ENCODE measurements around the gene NUP62. TPM values are rescaled to one million over a fixed set of nuclear protein-coding genes. Genes with fewer than 3 reads are reported as not detected.

NUP62 gene
- total and polyA plus RNA-seq, 3 experiments from 2014 or later, result 73.7 to 231 (median 223) TPM

DNA sequence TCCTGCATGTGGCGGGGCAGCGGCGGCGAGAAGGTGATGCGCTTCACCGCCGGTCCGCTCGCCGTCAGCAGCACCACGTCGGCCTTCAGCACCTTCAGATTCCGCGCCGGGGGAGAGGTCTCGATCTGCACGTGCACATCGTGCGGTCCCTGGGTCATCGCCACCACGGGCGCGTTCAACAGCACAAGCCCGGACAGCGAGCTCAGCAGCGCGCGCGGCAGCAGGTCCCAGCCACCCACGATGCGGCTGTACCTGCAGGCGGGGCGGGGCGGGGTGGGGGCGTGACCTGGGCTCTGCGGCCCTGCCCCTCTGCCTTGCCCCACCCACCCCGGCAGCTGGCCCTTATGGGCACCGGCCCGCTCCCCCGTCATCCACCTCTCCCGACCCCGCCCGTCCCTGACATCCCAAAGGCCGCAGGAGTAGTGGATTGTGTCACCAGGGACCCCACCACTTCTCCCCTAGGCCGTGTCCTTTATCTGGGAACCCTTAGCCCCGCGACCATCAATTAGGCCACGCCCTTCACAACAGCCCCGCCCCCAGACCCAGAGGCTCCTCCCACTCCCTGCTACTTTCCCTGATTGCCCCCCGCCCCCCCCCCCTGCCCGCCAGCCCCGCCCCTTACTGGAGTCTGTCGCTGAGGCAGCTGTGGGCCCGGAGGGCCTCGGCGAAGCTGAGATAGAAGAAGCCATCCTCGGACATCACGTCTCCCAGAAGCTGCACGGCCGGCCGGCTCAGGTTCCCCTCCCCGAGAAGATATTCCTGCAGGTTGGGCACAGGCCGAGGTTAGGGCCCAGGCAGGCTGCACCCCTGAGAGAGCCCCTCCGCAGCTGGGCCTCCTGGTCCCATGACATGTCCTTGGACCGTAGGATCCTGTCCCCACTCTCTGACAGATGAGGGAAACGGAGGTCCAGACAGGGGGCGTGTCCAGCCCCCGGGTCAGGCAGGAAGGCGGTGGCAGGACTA is 38.7 kb downstream of the NUP62 start:
- ChIA-PET POLR2A (interaction anchor here (0.5 to 1.1 kb wide), 2 partner anchors 38 to 546 kb away, joined by 3 to 7 read pairs; partner anchors contain the start of genes ATF5 and NUP62), CTCF (interaction anchor here (0.7 to 1.7 kb wide), 10 partner anchors 9 to 78 kb away, joined by 3 to 6 read pairs (median 3); partner anchors contain the start of genes AKT1S1, ATF5, FUZ and NUP62)
- H3K4me1 Mint-ChIP-seq, result peaks cover 7 to 24% (median 16%) of the 10 kb centered on the region in 3 donors
- peaks cover 0 to 10% (median 0%) of the 10 kb centered on the region in 3 donors for H3K36me3 Mint-ChIP-seq
- H3K27ac Mint-ChIP-seq, result peak overlapping the region; percentile 68 to 92 (median 86)
- H3K4me3 ChIP-seq (ENCODE audit: low read length), result peak overlapping the region; percentile 59
- peak in 4 of 5 donors; percentile 50 to 71 (median 70) for DNase-seq
- no peaks in the 10 kb centered on the region for H3K36me3 ChIP-seq (ENCODE audit: insufficient read depth, low read length)
- H3K9me3 Mint-ChIP-seq, result no peaks in the 10 kb centered on the region
- peak overlapping the region; percentile 38 for H3K27ac ChIP-seq (ENCODE audit: low read depth, low read length)
- H3K4me1 ChIP-seq (ENCODE audit: insufficient read depth, low read length), result peaks cover 5% of the 10 kb centered on the region
- no peaks in the 10 kb centered on the region for H3K9me3 ChIP-seq (ENCODE audit: low read length)
- H3K27me3 ChIP-seq (ENCODE audit: insufficient read depth, low read length, poor library complexity, severe bottlenecking), result no peaks in the 10 kb centered on the region
- peak overlapping the region; percentile 65 to 85 (median 83) for H3K4me3 Mint-ChIP-seq
- peaks cover 0 to 2% of the 10 kb centered on the region in 2 donors for H3K27me3 Mint-ChIP-seq

DNA sequence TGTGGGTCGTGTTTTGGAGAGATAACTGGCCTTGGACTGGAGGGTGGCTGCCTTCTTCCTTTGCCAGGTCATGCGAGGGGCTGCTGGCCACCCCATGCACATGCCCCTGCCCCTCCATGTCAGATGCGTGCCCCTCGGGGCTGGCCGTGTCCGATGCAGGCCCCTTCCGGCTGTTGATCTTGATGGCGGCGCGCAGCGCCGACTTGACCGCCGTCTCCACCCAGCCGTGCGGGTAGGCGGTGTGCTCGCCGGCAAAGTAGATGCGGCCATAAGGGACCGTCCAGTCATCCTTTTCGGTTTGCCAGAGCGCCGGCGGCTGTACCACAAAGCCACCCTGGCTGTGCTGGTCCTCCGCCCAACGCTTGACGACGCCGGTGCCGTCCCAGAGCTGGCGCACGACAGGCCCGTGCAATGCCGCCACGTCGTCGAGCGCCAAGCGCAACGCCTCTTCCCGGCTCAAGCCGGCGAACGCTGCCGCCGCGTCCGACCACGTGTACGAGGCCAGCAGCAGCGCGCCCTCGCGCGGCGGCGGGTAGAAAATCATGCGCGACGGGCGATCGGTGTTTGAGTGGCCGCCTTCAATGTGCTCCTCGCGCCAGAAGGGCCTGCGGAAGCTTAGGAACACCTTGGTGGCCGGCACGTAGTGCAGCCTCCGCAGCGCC is 39.5 kb downstream of the NUP62 start:
- Mint-ChIP-seq H3K4me3 (peak overlapping the region; percentile 65 to 85 (median 83)), H3K4me1 (peaks cover 7 to 19% (median 13%) of the 10 kb centered on the region in 3 donors), H3K36me3 (peaks cover 0 to 16% (median 0%) of the 10 kb centered on the region in 3 donors), H3K27me3 (peaks cover 0 to 2% of the 10 kb centered on the region in 2 donors), H3K27ac (peak overlapping the region; percentile 68 to 91 (median 85)), H3K9me3 (no peaks in the 10 kb centered on the region)
- POLR2A ChIA-PET, result interaction anchor here (1.1 kb wide), 2 partner anchors 13 to 39 kb away, joined by 3 to 7 read pairs; partner anchors contain the start of genes AKT1S1, ATF5, NUP62 and TBC1D17
- H3K36me3 ChIP-seq (ENCODE audit: insufficient read depth, low read length), result no peaks in the 10 kb centered on the region
- no peaks in the 10 kb centered on the region for H3K27me3 ChIP-seq (ENCODE audit: insufficient read depth, low read length, poor library complexity, severe bottlenecking)
- peak; percentile 56 to 76 (median 70) for DNase-seq
- peaks cover 5% of the 10 kb centered on the region for H3K4me1 ChIP-seq (ENCODE audit: insufficient read depth, low read length)
- CTCF ChIA-PET, result interaction anchor here (0.7 to 1.3 kb wide), 8 partner anchors 9 to 77 kb away, joined by 3 to 6 read pairs (median 3); partner anchors contain the start of genes AKT1S1, ATF5, FUZ and PTOV1
- peak overlapping the region; percentile 38 for H3K27ac ChIP-seq (ENCODE audit: low read depth, low read length)
- H3K4me3 ChIP-seq (ENCODE audit: low read length), result peak overlapping the region; percentile 59
- no peaks in the 10 kb centered on the region for H3K9me3 ChIP-seq (ENCODE audit: low read length)

DNA sequence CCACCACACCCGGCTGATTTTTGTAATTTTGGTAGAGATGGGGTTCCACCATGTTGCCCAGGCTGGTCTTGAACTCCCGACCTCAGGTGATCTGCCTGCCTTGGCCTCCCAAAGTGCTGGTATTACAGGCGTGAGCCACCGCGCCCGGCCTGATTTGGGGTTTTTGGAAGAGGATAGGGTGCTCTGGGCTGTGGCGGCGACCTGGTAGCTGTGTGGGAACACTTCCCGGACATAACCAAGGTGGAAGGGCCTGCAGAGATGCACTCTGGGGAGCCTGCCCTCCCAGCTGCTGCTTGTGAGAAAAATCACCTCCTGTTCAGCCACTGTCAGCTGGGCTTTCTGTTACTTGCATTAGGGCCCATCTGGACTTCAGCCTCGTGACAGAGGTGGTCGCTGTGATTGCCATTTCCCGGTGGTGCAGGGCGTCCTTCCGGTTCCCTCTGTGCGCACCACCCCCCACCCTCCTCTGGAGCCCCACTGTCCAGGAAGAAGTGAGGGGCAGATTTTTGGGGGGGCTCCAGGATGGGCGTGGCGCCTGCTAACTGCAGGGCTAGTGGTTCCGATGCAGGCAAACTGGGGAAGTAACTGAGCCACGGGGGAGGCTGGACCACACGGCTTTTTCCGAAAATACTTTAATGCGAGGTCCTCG is 40.1 kb downstream of the NUP62 start:
- POLR2A ChIA-PET, result interaction anchor here (1.1 kb wide), 1 partner anchor 12 kb away, joined by 3 read pairs; the partner anchor contains the start of genes AKT1S1 and TBC1D17
- Mint-ChIP-seq H3K9me3 (no peaks in the 10 kb centered on the region), H3K4me1 (peaks cover 7 to 19% (median 13%) of the 10 kb centered on the region in 3 donors), H3K27ac (peak overlapping the region in 2 of 8 donors; percentile 27 to 32), H3K27me3 (peaks cover 0 to 2% of the 10 kb centered on the region in 2 donors), H3K36me3 (peaks cover 0 to 22% (median 2%) of the 10 kb centered on the region in 3 donors), H3K4me3 (peak overlapping the region in 5 of 7 donors; percentile 8 to 47 (median 35))
- CTCF ChIA-PET, result interaction anchor here (0.6 to 1.0 kb wide), 2 partner anchors 13 to 39 kb away, joined by 3 to 4 read pairs; partner anchors contain the start of gene ATF5
- Histone ChIP-seq H3K4me1 (ENCODE audit: insufficient read depth, low read length) (peaks cover 5% of the 10 kb centered on the region), H3K27me3 (ENCODE audit: insufficient read depth, low read length, poor library complexity, severe bottlenecking) (no peaks in the 10 kb centered on the region), H3K27ac (ENCODE audit: low read depth, low read length) (peak overlapping the region; percentile 38), H3K9me3 (ENCODE audit: low read length) (no peaks in the 10 kb centered on the region), H3K4me3 (ENCODE audit: low read length) (no peak overlapping the region), H3K36me3 (ENCODE audit: insufficient read depth, low read length) (no peaks in the 10 kb centered on the region)
- DNase-seq, result no peak

DNA sequence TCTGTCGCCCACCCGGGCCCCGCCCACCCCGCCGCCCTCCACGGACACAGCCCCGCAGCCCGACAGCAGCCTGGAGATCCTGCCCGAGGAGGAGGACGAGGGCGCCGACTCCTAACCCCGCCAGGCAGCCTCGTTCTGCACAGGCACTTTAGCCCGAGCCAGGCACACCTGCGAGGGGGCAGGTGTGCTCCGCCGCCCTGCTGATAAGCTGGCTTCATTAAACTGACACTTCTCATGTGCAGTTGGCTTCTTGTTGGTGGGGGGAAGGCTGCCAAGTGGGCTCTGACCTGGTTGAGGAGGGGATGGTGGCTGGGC is 40.8 kb downstream of the NUP62 start:
- Histone ChIP-seq H3K27ac (ENCODE audit: low read depth, low read length) (no peak overlapping the region), H3K27me3 (ENCODE audit: insufficient read depth, low read length, poor library complexity, severe bottlenecking) (no peaks in the 10 kb centered on the region), H3K4me3 (ENCODE audit: low read length) (no peak overlapping the region), H3K36me3 (ENCODE audit: insufficient read depth, low read length) (peaks cover 5% of the 10 kb centered on the region), H3K9me3 (ENCODE audit: low read length) (no peaks in the 10 kb centered on the region), H3K4me1 (ENCODE audit: insufficient read depth, low read length) (peaks cover 5% of the 10 kb centered on the region)
- Mint-ChIP-seq H3K9me3 (no peaks in the 10 kb centered on the region), H3K4me3 (peak overlapping the region in 2 of 7 donors; percentile 37 to 86), H3K27me3 (peaks cover 0 to 2% of the 10 kb centered on the region in 2 donors), H3K27ac (no peak overlapping the region), H3K4me1 (peaks cover 7 to 19% (median 13%) of the 10 kb centered on the region in 3 donors), H3K36me3 (peaks cover under 1 to 28% (median 2%) of the 10 kb centered on the region in 3 donors)
- POLR2A ChIA-PET, result no interaction called here
- CTCF ChIA-PET, result no interaction called here
- DNase-seq, result no peak

DNA sequence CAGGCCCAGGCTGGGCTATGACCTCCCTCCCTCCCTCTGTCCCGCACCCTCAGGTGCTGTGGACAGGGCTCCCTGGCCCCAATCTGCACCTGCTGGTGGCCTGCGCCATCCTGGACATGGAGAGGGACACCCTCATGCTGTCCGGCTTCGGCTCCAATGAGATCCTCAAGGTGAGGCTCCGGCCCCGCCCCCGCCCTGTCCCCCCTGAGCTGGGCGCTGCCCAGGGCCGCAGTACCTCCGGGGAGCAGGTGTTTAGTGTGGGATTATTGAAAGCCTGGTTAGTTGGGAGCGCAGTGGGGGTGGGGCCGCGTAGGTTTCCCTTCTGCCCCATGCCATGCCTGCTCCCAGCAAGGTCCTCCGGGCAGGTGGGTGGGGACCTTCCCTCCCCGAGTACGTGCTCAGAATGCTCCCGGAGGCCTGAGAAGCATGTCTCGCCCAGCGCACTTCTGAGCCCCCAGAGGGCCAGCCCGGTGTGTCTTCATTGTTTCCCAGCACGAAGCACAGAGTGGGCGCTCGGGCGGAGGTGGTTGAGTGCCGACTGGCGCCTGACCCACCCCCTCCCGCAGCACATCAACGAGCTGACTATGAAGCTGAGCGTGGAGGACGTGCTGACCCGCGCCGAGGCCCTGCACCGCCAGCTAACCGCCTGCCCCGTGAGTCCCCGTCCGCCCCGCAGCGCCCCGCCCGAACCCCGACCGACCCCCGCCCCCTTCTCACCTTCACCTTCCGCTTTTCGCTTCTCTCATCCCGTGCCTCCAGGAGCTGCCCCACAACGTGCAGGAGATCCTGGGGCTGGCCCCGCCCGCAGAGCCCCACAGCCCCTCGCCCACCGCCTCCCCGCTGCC is 41.4 kb downstream of the NUP62 start:
- H3K4me3 Mint-ChIP-seq, result no peak overlapping the region
- peaks cover 7 to 19% (median 10%) of the 10 kb centered on the region in 3 donors for H3K4me1 Mint-ChIP-seq
- H3K4me1 ChIP-seq (ENCODE audit: insufficient read depth, low read length), result peaks cover 5% of the 10 kb centered on the region
- peaks cover 0 to 2% of the 10 kb centered on the region in 2 donors for H3K27me3 Mint-ChIP-seq
- ChIA-PET POLR2A (no interaction called here), CTCF (no interaction called here)
- no peak overlapping the region for H3K27ac ChIP-seq (ENCODE audit: low read depth, low read length)
- no peaks in the 10 kb centered on the region for H3K9me3 ChIP-seq (ENCODE audit: low read length)
- no peak overlapping the region for H3K27ac Mint-ChIP-seq
- no peak for DNase-seq
- peaks cover 4 to 34% (median 5%) of the 10 kb centered on the region in 3 donors for H3K36me3 Mint-ChIP-seq
- H3K27me3 ChIP-seq (ENCODE audit: insufficient read depth, low read length, poor library complexity, severe bottlenecking), result no peaks in the 10 kb centered on the region
- H3K9me3 Mint-ChIP-seq, result no peaks in the 10 kb centered on the region
- H3K36me3 ChIP-seq (ENCODE audit: insufficient read depth, low read length), result peaks cover 11% of the 10 kb centered on the region
- H3K4me3 ChIP-seq (ENCODE audit: low read length), result no peak overlapping the region

DNA sequence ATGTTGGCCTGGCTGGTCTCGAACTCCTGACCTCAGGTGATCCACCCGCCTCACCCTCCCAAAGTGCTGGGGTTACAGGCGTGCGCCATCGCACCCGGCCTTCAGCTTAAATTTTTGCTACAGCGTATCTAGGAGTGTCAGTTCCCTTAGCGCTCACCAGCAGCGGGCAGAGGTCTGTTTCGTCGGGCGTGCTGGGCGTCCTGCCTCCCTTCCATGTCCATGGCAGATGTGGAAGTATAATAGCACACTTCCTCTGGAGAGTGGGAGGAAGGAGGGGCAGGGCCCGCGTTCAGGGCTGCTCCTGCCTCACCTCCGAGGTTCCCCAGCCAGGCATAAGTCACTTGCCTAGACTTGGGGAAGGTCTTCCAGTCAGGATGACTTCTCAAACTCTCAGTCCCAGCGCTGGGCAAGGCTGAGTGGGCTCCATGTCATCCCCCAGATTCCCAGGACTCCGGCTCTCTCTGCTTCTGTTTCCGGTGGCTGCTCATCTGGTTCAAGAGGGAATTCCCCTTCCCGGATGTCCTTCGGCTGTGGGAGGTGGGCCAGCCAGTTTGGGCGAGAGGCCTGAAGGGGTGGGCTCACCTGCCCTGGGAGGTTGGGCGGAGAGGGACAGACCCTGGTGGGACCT is 42.2 kb downstream of the NUP62 start:
- Histone ChIP-seq H3K27ac (ENCODE audit: low read depth, low read length) (no peak overlapping the region), H3K4me1 (ENCODE audit: insufficient read depth, low read length) (peaks cover 5% of the 10 kb centered on the region), H3K27me3 (ENCODE audit: insufficient read depth, low read length, poor library complexity, severe bottlenecking) (no peaks in the 10 kb centered on the region), H3K9me3 (ENCODE audit: low read length) (no peaks in the 10 kb centered on the region), H3K36me3 (ENCODE audit: insufficient read depth, low read length) (peaks cover 16% of the 10 kb centered on the region), H3K4me3 (ENCODE audit: low read length) (no peak overlapping the region)
- Mint-ChIP-seq H3K27me3 (peaks cover 0 to 2% of the 10 kb centered on the region in 2 donors), H3K36me3 (peaks cover 4 to 41% (median 5%) of the 10 kb centered on the region in 3 donors), H3K4me3 (no peak overlapping the region), H3K4me1 (peaks cover 4 to 14% (median 7%) of the 10 kb centered on the region in 3 donors), H3K9me3 (no peaks in the 10 kb centered on the region), H3K27ac (no peak overlapping the region)
- ChIA-PET CTCF (no interaction called here), POLR2A (no interaction called here)
- DNase-seq, result no peak

Data from CD8-positive, alpha-beta memory T cell (primary cell).